SH-SY5Y (cell line): ENCODE results near the gene LCN10.

Experiments used
- GATA2 ChIP-seq: IDR thresholded peaks from 2 replicates; pipeline ENCODE4 v1.6.1; 2011; ENCODE audit warnings: mild to moderate bottlenecking, low read depth, low read length
- GATA3 ChIP-seq: IDR thresholded peaks from 2 replicates; pipeline ENCODE4 v1.6.1; 2011; ENCODE audit warnings: low read depth, mild to moderate bottlenecking, low read length, moderate library complexity

LCN10 gene

DNA sequence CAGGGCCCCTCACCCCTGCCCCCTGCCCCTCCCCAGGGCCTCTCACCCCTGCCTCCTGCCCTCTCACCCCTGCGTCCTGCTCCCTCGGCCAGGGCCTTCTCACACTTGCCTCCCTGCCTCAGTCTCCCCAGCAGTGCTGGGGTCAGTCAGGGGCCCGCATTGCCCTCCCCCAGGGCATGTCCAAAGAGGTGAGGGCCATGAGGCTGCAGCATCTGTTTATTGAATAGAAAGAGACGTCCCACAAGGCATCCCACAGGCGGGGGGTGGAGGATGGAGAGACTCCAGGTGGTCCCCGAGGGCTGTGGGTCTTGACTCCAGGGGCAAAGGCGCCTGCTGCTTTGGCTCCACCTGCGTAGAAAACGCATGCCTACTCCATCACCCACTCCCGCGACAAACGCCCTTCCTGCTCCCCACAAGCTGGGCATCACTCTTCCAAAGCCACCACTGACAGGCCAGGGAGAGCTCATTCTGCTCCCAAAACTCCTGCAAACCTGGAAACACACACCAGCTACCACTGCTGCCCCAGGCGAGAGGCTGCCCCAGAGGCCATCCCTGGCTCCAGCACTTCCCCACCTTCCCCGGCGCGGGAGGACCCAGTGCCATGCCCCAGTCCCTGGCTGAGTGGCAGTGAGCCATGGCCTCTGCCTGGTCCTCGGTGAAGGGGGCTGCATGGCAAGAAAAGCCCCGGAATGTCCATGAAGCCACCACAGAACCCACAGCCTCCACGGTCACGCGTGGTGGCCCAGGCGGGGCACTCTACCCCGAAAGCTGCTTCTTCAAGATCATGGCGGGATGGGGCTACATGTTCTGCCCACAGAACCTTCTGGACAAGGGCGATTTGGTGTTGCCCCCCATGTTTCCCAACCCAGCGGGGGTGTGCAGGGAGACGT, 16.9 kb upstream of the LCN10 start:
- TF ChIP-seq GATA3, result no peak
- no peak for TF ChIP-seq GATA2

DNA sequence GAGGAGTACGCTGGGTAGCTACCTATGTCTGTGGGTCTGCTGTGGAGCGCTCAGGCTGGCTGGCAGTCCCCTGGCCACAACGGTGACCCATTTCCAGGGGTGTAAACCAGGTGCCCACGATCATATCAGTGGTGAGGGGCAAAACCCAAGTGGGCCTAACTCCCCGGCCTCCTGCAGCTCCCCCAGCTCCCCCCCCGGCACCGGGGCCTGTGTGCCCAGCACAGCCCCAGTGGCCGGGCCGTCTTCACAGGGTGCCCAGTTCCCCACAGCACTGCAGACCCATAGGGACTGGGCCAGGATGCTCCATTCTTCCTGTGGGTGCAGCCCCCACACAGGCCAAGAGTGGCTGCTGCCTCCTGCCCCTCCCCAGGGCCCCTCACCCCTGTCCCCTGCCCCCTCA, 16.3 kb upstream of the LCN10 start:
- TF ChIP-seq GATA3 (no peak), GATA2 (no peak)

DNA sequence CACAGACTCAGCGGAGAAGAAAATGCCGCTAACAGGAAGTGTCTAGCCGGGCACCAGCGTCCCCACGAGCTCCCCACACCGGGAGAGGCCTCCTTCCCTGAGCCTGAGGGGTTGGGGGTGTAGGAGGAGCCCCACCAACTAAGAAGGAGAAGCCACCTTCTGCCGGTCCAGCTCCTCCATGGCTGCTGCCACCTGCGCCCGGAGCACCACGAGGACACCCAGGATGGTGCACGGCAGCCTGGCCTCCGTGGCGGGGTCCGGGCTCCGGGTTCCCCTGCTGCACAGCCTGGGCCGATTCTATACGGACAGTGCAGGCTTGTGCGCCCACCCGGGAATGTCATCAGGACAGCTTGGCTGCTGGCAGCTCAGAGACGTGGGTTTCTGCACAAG, 15.0 kb upstream of the LCN10 start:
- TF ChIP-seq GATA3 (no peak), GATA2 (no peak)

- TF ChIP-seq GATA3, result no peak
- TF ChIP-seq GATA2, result no peak
Observed at GRCh38 chr9:136757328-136757727, 14.6 kb upstream of the LCN10 start.

DNA sequence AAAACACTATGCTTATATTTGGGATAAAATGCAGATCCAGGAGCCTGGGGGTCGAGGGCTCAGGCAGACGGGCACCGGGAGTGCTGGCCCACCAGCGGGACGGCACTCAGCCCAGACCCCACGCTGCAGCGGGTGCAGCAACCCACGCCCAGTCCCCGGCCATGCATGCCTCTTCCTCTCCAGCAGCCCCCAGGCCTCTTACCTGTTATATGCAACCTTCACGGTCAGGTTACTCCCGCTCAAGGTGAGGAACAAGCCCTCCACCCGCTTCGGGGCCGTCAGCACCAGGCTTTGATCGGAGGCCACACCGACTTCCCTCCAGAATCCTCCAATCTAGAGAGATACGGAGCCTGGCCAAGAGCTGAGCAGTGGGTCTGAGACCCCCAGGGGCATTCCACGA, 14.1 kb upstream of the LCN10 start:
- TF ChIP-seq GATA3 (no peak), GATA2 (no peak)

- TF ChIP-seq GATA3 (no peak), GATA2 (no peak)
Observed at GRCh38 chr9:136756134-136756438, 13.3 kb upstream of the LCN10 start.

GRCh38 chr9:136754626-136755301, 12.0 kb upstream of the LCN10 start:
- TF ChIP-seq GATA2, result no peak
- no peak for TF ChIP-seq GATA3

DNA sequence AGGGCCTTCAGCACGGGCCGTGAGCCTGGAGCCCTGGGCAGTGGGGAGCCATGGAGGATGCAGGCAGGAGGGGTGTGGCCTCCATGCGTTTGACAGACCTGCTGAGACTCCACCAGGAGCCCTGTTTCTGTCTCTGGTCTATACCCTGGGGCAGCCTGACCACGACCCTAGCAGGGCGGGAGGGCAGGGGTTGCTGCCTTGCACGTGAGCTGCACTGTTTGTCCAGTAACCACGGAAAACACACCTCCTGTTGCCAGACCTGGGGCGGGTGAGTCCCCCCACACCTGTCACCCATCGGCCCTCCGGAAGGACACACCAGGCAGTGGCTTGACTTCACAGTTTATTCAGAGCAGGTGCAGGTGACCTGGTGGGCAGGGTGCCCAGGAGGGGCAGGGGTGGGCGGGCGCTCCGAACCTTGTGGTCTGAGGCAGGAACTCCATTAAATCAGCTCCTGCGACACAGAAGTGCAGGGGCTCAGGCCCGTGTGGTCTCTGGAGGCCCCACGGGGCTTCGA, 11.4 kb upstream of the LCN10 start:
- TF ChIP-seq GATA2 (no peak), GATA3 (no peak)

- TF ChIP-seq GATA3 (no peak), GATA2 (no peak)
Observed at GRCh38 chr9:136753371-136754058, 10.8 kb upstream of the LCN10 start.

DNA sequence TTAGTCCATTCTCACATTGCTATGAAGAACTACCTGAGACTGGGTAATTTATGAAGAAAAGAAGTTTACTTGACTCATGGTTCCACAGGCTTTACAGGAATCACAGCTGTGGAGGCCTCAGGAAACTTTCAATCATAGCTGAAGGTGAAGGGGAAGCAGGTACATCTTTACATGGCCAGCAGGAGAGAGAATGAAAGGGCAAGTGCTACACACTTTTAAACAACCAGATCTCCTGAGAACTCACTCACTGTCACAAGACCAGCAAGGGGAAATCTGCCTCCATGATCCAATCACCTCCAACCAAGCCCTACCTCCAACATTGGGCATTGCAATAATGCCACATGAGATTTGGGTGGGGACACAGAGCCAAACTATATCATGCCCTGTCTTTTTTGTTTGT, 9.1 kb upstream of the LCN10 start:
- TF ChIP-seq GATA2, result no peak
- TF ChIP-seq GATA3, result no peak

DNA sequence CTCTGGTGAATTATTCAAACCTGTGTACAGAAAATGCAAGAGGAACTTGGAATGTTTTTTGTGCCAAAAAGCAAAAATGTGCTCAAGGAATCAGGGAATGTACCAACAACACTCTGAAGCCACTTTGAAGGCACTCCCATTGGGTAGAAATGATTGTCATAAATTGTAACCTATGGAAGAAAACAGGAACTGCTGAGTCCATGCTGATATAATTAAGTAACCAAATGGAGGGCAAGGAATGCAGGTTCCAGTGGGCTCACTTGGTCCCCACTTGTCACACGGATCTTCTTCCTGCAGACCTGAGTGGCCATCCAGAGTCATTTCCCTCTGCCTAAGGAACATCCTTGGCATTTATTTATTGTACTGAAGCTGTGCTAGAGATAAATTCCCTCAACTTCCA, 8.5 kb upstream of the LCN10 start:
- TF ChIP-seq GATA2, result no peak

DNA sequence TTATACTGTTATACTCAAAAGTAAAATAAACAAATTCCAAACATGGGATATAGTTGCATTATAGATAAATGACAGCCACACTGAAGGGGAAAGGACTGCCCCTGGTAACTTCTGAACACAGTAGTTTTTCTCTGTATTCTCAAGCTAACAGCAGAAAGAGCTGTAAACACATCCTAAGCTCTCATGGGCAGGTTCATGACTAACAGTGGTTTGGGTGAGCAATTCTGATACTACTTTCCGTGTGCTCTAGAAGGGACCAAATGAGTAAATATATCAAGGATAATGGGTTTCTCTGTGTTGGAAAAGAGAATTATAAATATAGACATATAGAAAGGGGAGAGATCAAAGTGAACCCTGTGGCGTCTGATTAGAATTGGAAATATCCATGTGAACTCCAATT, 7.8 kb upstream of the LCN10 start:
- TF ChIP-seq GATA2, result no peak
- no peak for TF ChIP-seq GATA3

GRCh38 chr9:136748666-136749611, 6.2 kb upstream of the LCN10 start:
- TF ChIP-seq GATA2 (no peak), GATA3 (no peak)
